NB4 (cell line): ENCODE data around the gene OPRL1.
A peak's percentile ranks its signal among the peaks of the same experiment; 100 is the strongest.

Experiments used
- DNase-seq: peaks from one replicate; pipeline ENCODE4 v3.0.0; 2010; ENCODE audit warnings: low read depth
- H3K4me3 ChIP-seq: one replicate; pipeline ENCODE4 v1.5.1; 2011; ENCODE audit warnings: mild to moderate bottlenecking, low read depth, low read length, moderate library complexity
- MYC ChIP-seq: IDR thresholded peaks from 2 replicates; pipeline ENCODE4 v1.6.1; 2011; ENCODE audit warnings: low read depth, low read length
- POLR2A ChIP-seq: IDR thresholded peaks from 2 replicates; pipeline ENCODE4 v1.6.1; 2011; ENCODE audit warnings: mild to moderate bottlenecking; ENCODE audit not compliant: insufficient read length; ENCODE audit errors: extremely low read depth
- TF ChIP-seq, protein P1 (sequence below): IDR thresholded peaks from 2 replicates; pipeline ENCODE4 v1.6.1; 2011; ENCODE audit warnings: low read depth, low read length
- TF ChIP-seq, protein P2 (sequence below): IDR thresholded peaks from one replicate; pipeline ENCODE4 v1.5.1; 2012; ENCODE audit warnings: low read depth, low read length

OPRL1 gene

DNA sequence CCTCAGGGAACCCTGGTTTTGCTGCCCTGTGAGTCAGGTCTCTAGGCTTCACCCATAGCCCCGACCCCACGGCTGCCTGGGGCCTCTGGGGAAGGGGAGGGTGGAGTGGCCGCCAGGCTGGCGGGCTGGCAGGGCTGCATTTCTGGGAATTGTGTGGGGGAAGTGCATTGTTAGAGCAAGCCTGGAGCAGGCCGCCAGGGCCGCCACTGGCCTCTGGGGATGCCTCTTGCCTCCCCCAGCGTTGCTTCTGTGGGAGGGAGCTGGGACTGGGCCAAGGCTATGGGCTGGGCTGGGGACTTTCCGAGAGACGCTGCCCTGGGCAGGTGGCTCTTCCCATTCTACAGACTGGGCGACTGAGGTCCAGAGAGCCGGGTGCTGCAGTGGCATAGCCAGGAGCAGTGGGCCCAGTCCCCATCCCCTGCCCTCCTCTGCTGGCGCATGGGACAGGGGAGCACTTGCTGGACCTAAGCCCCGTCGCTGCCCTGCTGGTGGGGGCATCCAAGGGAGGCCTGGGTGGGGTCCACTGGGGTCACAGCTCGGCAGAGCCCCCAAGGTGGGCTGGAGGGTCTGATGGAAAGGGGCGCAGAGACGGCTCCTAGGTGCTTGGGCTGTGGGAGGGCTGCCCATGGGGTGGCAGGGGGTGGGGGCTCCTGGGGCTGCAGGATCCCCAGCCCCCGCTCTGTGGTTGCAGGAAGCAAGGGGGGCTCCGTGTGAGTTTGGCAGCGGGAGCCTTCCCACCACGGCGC is 23.8 kb upstream of the OPRL1 start:
- no peak overlapping the region for H3K4me3 ChIP-seq
- TF ChIP-seq, protein P1, sequence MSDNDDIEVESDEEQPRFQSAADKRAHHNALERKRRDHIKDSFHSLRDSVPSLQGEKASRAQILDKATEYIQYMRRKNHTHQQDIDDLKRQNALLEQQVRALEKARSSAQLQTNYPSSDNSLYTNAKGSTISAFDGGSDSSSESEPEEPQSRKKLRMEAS: no peak
- TF ChIP-seq POLR2A (no peak), MYC (no peak)
- TF ChIP-seq, protein P2, sequence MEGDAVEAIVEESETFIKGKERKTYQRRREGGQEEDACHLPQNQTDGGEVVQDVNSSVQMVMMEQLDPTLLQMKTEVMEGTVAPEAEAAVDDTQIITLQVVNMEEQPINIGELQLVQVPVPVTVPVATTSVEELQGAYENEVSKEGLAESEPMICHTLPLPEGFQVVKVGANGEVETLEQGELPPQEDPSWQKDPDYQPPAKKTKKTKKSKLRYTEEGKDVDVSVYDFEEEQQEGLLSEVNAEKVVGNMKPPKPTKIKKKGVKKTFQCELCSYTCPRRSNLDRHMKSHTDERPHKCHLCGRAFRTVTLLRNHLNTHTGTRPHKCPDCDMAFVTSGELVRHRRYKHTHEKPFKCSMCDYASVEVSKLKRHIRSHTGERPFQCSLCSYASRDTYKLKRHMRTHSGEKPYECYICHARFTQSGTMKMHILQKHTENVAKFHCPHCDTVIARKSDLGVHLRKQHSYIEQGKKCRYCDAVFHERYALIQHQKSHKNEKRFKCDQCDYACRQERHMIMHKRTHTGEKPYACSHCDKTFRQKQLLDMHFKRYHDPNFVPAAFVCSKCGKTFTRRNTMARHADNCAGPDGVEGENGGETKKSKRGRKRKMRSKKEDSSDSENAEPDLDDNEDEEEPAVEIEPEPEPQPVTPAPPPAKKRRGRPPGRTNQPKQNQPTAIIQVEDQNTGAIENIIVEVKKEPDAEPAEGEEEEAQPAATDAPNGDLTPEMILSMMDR: no peak
- peak; percentile 50 for DNase-seq

DNA sequence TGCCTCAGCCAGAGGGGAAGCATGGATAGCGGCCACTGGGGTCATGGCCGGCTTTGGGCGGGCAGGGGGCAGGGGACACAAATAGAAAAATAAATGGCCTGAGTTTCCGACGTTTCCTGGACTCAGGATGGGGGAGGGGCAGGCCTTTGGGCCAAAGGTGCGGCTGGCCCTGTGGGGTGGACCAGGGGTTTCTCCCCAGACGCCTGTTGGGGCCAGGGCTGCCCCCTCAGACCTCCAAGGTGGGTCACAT is 23.3 kb upstream of the OPRL1 start:
- DNase-seq: no peak
- no peak overlapping the region for H3K4me3 ChIP-seq
- no peak for TF ChIP-seq POLR2A

DNA sequence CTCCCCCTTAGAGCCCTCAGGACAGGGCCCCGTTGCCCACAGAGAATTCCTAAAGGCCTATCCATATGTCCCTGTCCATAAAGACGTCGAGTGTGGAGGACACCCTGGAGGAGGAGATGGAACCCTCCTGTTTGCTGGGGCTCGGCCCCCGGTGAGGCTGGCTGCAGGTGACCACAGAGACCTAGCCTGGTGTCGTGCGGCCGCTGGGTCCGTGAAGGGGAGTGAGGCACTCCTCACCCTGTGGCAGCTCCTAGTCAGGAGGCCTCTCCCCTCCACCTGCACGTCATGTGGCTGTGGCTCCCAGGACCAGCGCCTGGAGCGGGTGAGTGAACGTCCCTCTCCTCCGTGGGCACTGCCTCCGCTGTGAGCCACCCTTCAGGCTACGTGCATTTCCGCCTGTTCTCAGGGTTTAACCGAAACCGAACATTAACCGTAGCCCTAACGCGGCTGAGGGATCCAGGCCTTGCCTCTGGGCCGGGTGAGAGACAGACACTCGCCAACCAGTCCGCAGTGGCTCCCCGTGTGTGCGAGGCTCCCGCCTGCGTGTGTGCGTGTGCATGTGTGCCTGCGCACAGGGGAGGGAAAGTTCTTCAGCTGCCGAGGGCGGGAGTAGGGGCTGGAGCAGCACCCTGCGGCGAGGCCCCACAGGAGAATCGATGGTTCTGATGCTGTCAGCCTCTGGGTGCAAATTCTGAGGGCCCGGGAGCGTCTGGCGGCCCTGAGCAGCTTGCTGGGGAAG is 22.8 kb upstream of the OPRL1 start:
- H3K4me3 ChIP-seq: no peak overlapping the region
- no peak for TF ChIP-seq POLR2A
- TF ChIP-seq MYC: no peak
- TF ChIP-seq, protein P2: no peak
- TF ChIP-seq, protein P1: no peak
- DNase-seq: no peak

DNA sequence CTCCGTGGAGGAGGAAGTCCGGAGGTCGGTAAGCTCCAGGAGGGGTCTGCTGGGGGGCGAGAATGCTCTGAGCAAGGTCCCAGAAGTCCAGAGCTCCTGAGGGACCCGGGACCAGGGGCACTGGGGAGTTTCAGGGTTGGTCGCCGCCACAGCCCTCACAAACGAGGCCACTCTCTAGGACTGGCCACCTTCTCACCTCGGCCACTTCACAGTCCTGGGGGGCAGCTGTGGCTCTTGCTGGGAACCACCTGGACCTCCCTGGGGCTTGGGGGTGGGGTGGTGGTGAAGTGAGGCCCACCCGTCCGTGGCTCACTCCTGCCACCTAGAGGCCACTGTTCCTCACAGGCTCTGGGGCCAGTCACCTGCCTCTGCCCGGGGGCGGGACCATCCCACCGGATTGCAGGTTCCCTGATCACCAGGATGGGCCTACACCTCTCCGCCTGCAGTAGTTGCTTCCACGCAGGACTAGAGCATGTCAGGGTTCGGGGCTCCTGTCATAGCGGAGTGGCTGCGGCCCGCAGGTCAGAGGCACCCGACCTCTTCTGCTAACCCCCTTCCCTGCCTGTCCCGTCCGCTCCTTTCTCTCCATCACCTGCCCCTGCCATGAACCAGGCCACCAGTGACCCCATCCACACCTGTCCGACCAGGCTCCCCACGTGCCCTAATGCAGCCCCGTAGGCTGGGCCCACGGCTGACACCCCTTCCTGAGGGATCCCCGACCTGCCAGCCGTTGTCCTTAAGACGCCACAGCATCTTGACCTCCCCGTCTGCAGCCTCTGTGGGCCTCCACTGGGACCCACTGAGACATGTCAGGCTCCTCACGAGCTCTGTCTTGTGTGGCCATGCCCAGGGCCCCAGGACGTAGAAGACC is 22.0 kb upstream of the OPRL1 start:
- no peak overlapping the region for H3K4me3 ChIP-seq
- TF ChIP-seq MYC: no peak
- TF ChIP-seq, protein P1: 0 out of 2 replicates have a peak, but pooled peaks have one; percentile 10
- TF ChIP-seq POLR2A: no peak
- TF ChIP-seq, protein P2: peak; percentile 83
- peak; percentile 79 for DNase-seq

DNA sequence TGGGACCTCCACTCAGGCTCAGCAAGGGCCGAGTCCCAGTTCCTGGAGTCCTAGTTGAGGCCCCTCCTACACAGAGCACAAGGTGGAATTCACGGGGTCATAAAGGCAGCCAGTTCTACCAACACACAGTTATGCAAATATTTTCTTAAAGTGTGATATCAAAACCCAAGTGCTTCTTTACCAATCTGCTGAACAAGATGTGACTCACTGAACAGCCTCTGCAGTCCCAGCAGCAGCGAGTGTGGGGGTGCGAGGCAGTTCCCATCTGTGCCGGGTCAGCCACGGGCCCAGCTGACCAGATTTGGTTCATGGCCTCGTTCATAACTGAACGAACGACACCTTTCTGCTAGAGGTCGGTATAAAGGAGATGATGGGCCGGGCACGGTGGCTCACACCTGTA is 21.3 kb upstream of the OPRL1 start:
- DNase-seq: no peak
- H3K4me3 ChIP-seq: no peak overlapping the region
- TF ChIP-seq MYC: no peak
- TF ChIP-seq, protein P2: no peak
- TF ChIP-seq, protein P1: no peak
- TF ChIP-seq POLR2A: no peak

DNA sequence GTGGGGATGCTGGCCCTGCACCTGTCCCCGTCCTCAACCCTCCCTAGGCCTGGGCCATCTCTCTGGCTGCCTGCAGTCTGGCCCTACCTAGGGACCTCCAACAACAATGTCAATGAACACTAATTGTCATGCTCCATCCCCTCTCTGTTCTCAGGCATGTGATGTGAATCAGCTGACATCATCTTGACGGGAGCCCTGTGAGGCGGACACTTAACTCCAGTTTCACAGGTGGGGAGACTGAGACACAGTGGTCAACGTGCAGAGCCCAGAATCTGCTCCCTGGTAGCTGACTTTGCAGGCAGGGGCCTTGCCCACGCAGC is 17.6 kb upstream of the OPRL1 start:
- no peak overlapping the region for H3K4me3 ChIP-seq
- no peak for DNase-seq
- TF ChIP-seq, protein P2: no peak
- TF ChIP-seq MYC (no peak), POLR2A (no peak)
- TF ChIP-seq, protein P1: no peak
